GM04504 (cell line): ENCODE data around the gene DIP2A.
"Not testable (repeated sequence)": the region's sequence is repeated elsewhere in the genome, so short reads cannot be mapped to it uniquely, and the experiment has no call there.

Experiments used
- DNase-seq: peaks from one replicate; pipeline ENCODE4 v3.0.0-alpha.2; 2012; ENCODE audit warnings: low read depth

Gene DIP2A

DNA sequence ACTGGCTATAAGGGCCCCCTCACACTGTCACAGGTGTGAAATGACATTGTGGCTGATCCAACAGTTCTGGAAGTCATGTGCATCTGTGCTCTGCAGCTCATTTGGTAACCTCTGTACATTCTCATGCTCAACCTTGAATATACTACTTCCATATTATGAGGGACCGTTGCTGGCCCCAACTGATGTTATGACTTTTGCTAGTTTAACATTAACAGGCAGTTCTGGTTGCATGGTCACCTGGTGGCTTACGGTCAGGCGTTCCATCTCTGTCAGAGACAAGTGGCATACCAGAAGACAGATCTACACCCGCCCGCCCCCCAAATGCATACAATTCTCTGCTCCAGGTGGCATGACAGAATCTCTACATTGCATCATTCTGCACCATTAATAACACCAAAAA, 6.0 kb upstream of the DIP2A start:
- DNase-seq = no peak

DNA sequence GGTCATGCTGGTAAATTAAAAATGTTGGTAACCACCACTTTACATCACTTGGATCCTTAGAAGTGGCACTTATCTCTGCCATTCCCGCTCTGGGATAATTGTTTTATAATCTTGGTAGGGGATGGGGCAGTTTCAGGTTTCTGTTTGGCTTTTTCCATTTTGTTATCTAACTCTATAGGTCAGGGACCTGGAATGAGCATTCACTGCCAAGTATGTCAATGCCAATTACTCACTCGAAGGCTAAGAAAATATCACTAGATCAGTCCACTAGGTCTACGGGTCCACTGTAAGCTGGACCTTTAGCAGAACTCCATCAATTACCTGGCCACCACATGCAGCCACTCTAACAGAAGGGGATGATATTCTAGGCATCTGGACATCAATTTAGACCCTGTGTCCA, 4.5 kb upstream of the DIP2A start:
- no peak for DNase-seq

DNA sequence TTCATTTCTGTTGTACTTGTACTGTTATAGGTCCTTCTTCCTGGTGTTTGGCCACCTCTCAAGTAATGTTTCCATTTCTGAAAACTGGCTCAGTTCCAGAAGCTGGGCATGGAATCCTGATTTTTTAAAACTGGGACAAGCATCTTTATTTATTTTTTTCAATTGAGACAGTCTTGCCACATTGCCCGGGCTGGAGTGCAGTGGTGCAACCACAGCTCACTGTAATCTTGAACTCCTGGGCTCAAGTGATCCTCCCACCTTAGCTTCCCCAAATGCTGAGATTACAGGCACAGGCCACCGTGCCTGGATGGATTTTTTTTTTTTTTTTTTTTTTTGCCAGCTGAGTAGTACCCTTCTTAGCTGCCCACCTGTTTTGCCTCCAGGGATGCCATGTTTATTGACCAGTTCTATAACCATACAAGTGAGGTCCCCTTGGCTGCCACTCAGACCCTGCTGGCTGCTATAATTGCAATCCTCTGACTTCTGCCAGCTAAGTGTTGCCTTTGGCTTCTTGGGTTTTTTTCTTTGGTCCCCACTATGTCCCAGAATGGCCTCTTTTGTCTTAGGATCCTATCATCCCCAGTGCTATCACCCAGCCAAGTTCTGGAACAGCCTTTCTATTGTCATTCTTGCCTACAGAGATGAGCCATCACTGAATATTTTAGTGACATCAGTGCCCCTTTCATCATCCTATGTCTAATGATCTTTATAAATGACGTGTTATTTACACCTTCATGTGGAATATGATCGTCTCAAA, 3.9 kb upstream of the DIP2A start:
- no peak for DNase-seq

DNA sequence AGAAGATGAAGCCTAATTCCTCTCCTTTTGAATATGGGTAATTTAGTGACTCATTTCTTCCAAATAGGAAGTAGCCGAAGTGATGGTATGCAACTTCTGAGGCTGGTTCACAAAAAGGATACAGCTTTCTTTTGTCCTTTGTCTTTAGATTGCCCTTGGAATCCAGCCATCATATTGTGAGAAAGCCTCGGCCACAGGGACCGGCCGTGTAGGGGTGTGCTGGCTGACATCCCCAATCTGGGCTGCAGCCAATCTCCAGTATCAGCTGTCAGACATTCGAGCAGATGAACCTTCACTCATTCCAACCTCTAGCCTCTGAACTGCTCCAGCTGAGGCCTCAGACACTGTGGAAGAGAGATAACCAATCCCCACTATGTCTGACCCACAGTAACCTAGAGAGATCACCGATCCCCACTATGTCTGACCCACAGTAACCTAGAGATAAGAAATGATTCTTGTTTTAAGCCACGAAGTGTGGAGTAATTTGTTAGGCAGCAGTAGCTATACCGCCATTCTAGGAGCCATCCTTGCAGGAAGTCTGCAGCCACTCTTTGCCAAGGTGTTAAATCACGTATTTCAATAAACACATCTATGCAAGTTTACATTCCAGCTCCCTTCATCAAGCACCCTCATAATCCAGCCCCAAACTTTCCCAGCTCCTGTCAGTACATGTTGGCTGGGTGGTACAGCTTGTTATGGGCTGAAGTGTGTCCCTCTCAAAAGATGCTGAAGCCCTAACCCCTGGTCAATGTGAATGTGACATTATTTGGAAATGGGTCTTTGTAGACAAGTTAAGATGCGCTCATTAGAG, 2.9 kb upstream of the DIP2A start:
- no peak for DNase-seq

DNA sequence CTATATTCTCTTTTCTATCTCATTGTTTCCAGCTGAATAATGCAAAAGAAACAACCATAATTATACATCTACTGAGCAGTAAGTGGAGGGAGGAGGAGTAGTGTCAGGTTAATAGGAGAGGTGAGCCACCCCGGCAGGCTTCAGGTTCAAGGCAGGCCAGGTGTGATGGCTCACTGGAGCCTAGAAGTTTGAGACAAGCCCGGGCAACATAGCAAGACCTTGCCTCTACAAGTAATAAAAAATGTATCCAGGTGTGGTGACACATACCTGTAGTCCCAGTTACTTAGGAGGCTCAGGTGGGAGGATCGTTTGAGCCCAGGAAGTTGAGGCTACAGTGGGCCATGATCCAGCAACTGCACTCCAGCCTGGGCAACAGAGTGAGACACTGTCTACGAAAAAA, 1.9 kb upstream of the DIP2A start:
- DNase-seq = no peak

DNA sequence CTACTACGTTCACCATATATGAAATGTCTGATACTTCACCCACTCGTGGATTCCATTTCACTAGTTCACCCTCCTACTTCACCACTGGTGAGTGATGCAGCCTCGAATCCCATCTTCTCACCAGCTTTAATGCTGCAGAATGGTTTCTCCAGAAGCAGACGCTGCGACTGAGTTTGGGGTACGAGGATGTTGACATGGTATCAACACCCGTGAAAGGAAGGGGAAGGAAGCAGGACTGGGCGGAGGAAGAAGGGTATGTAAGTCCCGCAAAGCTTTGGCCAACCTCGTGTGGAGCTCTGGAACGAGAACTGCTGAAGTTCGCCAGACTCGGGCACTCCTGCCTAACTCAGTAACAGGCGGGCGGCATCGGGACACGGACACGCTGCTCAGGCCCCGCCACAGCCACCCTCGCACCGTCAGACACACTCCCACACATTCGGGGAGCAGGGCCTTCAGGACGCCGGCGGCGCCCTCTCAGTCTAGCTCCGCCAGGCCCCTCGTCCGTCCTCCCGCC, 833 bp upstream of the DIP2A start:
- DNase-seq = no peak

DNA sequence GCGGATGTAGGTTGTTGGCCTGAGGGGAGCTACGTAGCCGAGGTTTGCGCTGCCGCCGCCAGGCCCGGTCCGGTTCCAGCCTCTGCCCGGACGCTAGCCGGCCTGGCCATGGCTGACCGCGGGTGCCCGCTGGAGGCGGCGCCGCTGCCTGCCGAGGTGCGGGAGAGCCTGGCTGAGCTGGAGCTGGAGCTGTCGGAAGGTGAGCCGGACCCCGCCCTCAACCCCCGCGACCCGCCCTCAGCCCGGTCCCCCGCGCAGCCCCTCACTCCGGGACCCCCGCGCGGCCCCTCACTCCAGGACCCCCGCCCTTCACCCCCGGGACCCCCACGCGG, 299 bp downstream of the DIP2A start:
- DNase-seq = no peak

DNA sequence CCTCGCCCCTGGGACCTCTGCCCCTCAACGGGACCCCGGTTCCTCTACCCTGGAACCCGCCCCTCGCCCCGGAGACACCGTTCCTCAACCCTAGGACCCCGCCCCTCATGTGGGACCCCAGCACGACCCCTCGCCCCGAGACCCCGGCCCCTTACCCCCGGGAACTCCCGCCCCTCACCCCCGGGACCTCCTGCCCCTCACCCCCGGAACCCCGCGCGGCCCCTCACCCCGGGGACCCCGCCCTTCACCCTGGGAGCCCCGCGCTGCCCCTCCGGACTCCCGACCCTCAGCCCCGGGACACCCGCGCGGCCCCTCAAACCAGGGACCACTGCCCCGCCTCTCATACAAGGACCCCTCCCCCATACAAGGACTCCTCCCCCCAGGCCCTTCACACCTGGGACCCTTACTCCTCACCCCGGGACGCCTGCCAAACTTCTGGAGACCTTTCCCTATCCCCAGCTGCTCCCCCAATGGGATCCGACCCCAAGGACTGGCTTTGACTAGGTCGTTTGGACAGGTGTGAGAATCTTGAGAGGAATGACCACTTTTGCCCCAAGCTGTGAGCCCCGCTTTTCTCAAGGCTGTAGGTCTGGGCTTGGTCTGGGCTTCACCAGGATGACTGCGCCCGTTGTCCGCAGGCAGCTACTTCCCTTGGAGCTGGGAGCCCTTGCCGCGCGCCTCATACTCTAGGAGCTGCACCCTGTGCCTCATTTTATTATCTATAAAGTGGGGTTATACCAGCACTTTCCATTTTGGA, 843 bp downstream of the DIP2A start:
- no peak for DNase-seq

DNA sequence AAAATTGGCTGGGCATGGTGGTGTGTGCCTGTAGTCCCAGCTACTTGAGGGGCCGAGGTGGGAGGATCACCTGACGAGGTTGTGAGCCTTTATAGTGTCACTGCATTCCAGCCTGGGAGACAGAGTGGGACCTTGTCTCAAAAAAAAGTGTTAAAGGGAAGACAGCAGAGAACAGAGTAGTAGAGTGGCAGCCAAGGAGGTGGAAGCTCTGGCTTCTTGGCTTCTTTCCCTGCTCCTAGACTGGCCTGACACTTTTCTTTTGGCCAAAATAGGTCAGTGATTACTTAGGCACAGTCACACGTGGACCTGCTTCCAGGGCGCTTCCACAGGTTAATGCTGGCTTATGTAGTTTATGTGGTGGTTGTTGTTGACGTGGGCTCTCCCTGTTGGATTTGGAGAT, 3.2 kb downstream of the DIP2A start:
- no peak for DNase-seq

DNA sequence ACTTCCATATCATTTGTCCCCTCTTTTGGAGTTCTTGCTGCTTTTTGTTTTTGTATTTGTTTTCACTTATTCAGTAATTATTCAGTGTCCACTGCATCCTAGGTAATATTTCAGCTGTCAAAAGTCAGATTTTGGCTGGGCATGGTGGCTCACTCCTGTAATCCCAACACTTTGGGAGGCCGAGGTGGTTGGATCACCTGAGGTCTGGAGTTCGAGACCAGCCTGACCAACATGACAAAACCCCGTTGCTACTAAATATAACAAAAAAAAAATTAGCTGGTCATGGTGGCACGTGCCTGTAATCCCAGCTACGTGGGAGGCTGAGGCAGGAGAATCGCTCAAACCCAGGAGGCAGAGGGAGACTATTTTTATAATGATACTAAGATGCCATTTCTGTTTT, 6.5 kb downstream of the DIP2A start:
- DNase-seq = not testable (repeated sequence)

DNA sequence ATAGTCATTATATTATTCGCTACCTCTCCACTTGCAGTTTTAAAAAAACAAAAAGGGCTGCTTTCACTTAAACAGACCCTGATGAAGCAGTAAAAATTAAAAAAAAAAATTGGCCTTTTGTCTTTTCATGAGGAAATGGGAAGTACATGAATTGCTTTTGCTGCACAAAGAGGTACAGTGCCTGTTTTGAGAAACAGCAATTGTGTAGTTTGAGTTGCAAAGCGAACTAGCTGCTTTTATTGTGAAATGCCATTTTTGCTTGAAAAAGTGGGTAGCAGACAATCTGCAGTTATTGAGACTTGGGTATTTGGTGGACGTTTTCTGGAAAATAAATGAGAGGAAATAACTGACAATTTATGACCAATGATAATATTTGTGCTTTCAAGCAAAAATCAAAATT, 7.0 kb downstream of the DIP2A start:
- DNase-seq = no peak

DNA sequence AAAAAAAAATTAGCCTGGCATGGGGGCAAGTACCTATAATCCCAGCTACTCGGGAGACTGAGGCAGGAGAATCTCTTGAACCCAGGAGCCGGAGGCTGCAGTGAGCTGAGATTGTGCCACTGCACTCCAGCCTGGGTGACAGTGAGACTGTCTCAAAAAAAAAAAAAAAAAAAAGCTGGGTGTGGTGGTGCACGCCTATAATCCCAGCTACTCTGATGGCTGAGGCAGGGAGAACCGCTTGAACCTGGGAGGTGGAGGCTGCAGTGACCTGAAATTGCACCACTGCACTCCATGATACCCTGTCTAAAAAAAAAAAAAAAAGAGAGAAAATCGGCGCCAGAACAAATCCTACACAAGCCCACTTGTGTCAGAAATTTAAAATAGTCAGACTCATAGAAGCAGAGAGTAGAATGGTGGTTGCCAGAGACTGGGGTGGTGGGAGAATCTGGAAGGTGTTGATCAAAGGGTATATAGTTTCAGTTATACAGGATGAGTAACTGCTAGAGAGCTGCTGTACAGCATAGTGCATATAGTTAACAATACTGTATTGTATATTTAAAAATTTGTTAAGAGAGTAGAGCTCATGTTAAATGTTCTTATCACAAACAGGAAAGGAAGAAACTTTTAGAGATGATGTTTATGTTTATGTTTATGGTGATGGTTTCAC, 9.6 kb downstream of the DIP2A start:
- DNase-seq = no peak

DNA sequence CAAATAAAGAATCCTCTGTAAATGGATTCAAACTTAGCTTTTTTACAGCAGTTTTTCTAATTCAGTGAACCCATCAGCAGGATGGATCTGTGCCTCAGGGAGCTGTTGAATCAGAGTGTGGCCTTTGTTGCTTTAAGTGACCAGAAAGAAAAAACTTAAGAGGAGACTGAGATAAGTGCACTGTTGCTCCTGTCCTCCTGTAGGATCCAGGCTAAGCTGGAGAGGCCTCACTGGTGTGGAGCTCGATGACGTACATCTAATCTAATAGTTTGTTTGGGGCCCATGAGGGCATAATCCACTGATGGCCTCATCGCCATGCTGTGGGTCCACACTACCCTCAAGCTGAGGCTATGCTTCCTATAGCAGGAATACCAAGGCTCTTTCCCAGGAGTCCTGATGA, 10.6 kb downstream of the DIP2A start:
- no peak for DNase-seq

DNA sequence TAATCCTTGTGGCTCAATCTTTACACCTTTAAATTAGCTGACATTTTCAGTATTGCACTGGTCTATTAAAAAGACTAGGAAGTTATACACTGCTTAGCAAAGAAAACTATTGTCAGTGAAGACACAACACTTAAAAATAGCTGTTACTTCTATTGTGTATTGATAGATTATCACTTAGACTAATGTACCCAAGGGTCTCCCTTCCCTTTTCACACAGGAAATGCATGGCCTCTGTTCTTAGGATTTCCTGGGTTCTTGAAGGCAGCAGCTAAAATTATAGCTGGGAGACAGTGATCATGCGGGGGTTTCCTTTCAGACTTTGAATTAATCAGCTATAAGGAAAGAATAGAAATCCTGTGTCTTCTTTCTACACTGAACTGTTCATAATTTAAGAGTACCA, 12.8 kb downstream of the DIP2A start:
- DNase-seq = no peak

DNA sequence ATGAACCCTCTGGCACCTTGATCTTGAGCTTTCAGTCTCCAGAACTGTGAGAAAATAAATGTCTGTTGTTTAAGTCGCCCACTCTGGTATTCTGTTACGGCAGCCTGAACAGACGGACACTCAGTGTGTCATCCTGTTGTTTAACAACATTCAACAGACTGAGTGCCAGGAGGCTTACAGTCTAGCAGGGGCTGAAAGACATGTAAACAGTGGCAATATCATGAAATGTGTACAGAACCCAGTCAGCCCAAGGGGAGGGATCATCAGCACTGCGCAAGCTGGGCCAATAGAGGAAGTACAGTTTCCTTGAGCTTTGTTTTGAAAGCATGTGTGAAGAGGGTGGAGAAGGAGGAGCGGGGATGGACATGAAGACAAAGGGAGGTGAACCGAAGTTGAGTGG, 13.6 kb downstream of the DIP2A start:
- no peak for DNase-seq

DNA sequence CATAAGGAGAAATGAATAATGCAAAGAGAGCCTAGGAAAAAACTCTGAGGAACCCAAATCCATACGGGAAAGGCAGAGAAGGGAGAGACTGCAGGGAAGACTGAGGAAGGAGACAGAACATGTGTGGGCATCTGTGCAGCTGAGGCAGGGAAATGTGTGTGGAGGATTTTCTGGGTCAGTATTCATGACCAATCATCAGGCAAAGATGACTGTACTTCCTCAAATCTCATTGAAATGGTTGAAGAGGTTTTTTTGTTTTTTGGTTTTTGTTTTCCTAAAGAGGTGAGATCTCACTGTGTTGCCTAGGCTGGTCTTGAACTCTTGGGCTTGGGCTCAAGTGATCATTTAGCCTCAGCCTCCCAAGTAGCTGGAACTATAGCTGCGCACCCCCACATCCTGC, 15.7 kb downstream of the DIP2A start:
- no peak for DNase-seq

DNA sequence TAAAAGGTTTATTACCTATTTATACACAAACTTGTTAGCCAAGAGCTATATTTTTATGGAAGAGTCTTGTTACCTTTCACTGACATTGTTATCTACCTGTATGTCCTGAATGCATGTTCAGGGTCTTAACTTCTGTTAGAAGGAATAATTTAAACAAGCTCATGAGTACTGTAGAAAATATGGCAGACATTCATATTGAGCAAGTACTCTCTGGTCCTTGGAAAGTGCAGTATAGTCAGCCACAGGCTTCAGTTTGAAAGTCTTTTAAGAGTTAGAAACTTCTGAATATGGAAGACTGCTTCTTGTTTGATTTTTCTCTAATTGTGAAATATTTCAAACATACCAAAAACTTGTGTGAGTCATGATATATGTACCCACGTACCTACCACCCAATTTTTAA, 16.6 kb downstream of the DIP2A start:
- no peak for DNase-seq

DNA sequence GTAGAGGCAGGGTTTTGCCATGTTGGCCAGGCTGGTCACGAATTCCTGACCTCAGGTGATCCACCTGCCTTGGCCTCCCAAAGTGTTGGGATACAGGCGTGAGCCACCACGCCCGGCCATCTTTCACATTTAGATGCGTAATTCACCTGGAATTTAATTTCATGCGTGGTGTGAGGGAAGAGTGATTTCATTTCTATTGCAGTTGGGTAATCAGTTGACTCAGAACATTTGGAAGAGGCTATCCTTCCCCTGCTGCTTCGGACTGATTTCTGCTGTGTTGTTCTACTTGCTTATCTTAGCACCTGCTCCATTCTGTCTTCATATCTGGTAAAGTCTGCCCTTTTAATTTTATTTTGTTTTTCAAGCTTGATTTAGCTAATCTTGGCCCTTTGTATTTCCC, 19.1 kb downstream of the DIP2A start:
- DNase-seq = no peak

DNA sequence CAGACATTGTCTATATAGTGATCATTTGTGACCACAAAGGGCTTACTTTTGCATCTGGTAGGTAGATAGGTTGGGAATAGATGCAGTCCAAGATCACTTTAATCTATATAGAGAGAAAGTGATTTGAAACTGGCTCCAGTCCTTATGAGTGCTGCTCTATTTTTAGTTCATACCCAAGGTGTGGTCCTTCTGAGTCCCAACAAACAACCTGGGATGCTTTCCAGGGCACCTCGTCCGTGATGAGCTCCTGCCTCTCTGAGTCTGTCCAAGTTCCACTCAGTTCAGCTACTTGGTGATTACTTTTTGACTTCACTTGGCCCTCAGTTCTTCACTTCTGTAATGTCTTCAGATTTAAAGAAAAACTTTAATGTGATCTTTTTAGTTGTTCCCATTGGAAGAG, 20.2 kb downstream of the DIP2A start:
- DNase-seq = no peak

DNA sequence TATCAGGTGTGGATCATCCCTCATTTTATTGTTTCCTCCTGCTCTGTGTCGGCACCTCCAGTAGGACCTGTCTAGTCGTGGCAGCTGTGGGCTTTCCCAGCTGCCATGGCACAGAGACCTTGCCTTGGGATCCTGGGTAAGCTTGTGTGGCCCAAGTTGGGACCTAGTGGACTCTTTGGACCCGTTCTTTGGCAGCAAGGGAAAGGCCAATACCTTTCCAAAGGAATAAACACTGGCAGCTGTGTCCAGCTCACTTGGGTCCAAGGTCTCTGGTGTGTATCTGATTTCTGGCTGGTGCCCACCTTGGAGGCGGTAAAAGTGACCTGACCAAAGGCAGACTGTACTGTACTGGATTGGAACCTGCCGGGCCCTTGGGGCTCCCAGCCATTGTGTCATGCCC, 21.8 kb downstream of the DIP2A start:
- DNase-seq = no peak

DNA sequence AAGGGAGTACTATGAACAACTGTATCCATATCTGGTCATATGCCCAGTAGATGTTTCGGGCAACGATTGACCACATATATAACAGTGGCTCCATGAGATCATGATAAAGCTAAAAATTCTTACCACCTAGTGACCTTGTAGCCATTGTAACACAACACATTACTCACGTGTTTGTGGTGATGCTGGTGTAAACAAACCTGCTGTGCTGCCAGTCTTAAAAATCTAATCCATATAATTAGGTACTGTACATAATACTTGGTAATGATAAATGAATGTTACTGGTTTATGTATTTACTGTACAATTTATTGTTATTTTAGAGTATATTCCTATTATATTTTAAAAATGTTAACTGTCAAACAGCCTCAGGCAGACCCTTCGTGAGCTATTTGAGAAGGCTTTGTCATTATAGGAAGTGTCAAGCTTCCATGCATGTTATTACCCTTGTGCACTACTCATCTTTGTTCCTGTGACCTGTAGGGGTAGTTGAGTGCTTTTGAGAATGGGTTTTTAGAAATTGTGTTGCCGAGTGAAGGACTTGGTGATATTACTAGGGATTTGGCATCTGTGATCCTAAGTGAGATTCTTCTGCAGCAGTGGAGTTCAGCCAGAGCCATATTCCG, 23.6 kb downstream of the DIP2A start:
- DNase-seq = no peak

DNA sequence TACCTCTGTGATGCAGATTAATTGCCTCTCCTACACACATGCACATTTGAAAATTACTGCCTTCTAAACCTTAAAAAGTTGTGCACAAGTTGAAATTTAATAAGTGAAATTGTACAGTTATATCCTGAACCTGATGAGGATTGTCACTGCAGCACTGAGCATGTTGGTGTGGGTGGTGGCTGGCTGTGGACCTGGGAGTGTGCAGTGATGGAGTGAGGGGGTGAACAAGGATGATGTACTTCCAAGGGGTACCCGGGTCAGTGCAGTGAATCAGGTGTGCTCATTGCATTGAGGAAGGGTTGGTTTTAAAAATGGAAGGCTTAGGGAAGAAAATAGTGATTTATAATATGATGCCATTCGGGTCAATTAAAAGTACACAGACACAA, 24.1 kb downstream of the DIP2A start:
- no peak for DNase-seq
